GM23338 (cell line): ENCODE results near the gene LRCH3. TPM values are rescaled to one million over a fixed set of nuclear protein-coding genes. Genes with fewer than 3 reads are reported as not detected.

ENCODE experiments used
- ATAC-seq: fragments of 200-7000 bp; cut with Tn5 transposase; 3 replicates; pipeline ENCODE4 v1.9.1; 2020
- DNase-seq: peaks from one replicate; pipeline ENCODE4 v3.0.0-alpha.2; 2015; ENCODE audit warnings: low spot score
- H2AFZ ChIP-seq: fragments of 200-600 bp; sonication (generic); 2 replicates; pipeline ENCODE4 v1.8.0; 2016; ENCODE audit warnings: antibody characterized with exemption, mild to moderate bottlenecking, moderate library complexity
- H3F3A ChIP-seq: fragments of 200-600 bp; sonication (generic); replicated peaks from 2 replicates; pipeline ENCODE4 v1.8.0; 2017; ENCODE audit warnings: antibody characterized with exemption, mixed run types, low read depth
- H3K27ac ChIP-seq: fragments of 200-600 bp; sonication (generic); 2 replicates; pipeline ENCODE4 v1.6.1; 2016; ENCODE audit warnings: low read depth
- H3K27me3 ChIP-seq: fragments of 200-600 bp; sonication (generic); 2 replicates; pipeline ENCODE4 v1.8.0; 2016; ENCODE audit warnings: mild to moderate bottlenecking, mixed run types, moderate library complexity; ENCODE audit not compliant: insufficient read depth
- H3K36me3 ChIP-seq: fragments of 200-600 bp; sonication (generic); 2 replicates; pipeline ENCODE4 v1.8.0; 2016; ENCODE audit warnings: mild to moderate bottlenecking; ENCODE audit not compliant: insufficient read depth
- H3K4me1 ChIP-seq: fragments of 200-600 bp; sonication (generic); 2 replicates; pipeline ENCODE4 v1.8.0; 2016; ENCODE audit warnings: mild to moderate bottlenecking, moderate library complexity; ENCODE audit not compliant: insufficient read depth
- H3K4me2 ChIP-seq: fragments of 200-600 bp; sonication (generic); 2 replicates; pipeline ENCODE4 v1.7.1; 2017; ENCODE audit warnings: mixed run types
- H3K4me3 ChIP-seq: fragments of 200-600 bp; sonication (generic); 2 replicates; pipeline ENCODE4 v1.6.1; 2016; ENCODE audit warnings: mixed run types
- H3K79me2 ChIP-seq: fragments of 200-600 bp; sonication (generic); replicated peaks from 2 replicates; pipeline ENCODE4 v1.8.0; 2017; ENCODE audit warnings: mild to moderate bottlenecking; ENCODE audit not compliant: insufficient read depth
- H3K9me2 ChIP-seq: fragments of 200-600 bp; sonication (generic); 2 replicates; pipeline ENCODE4 v1.8.0; 2017; ENCODE audit not compliant: insufficient read depth
- H4K20me1 ChIP-seq: fragments of 200-600 bp; sonication (generic); replicated peaks from 2 replicates; pipeline ENCODE4 v1.8.0; 2017; ENCODE audit warnings: mild to moderate bottlenecking; ENCODE audit not compliant: insufficient read depth
- H3K27ac Mint-ChIP-seq: 2 replicates; pipeline ENCODE4 v1.8.0; 2020; ENCODE audit warnings: inconsistent platforms, mild to moderate bottlenecking, moderate library complexity, mixed read lengths
- H3K27me3 Mint-ChIP-seq: 3 replicates; pipeline ENCODE4 v1.8.0; 2022; ENCODE audit warnings: low read depth, mild to moderate bottlenecking, moderate library complexity, mixed read lengths, inconsistent platforms; ENCODE audit not compliant: insufficient read depth, poor library complexity
- H3K36me3 Mint-ChIP-seq: 3 replicates; pipeline ENCODE4 v1.8.0; 2021; ENCODE audit warnings: low read depth, mild to moderate bottlenecking, inconsistent platforms, moderate library complexity, mixed read lengths
- H3K4me1 Mint-ChIP-seq: 3 replicates; pipeline ENCODE4 v1.8.0; 2020; ENCODE audit warnings: mild to moderate bottlenecking, inconsistent platforms, mixed read lengths
- H3K4me3 Mint-ChIP-seq: 3 replicates; pipeline ENCODE4 v1.8.0; 2021; ENCODE audit warnings: moderate library complexity, mild to moderate bottlenecking, inconsistent platforms, mixed read lengths
- H3K9me3 Mint-ChIP-seq: 3 replicates; pipeline ENCODE4 v1.8.0; 2020; ENCODE audit warnings: moderate library complexity, mild to moderate bottlenecking, inconsistent platforms, mixed read lengths
- ETS1 ChIP-seq: IDR thresholded peaks from 2 replicates; pipeline ENCODE4 v1.6.1; 2016; ENCODE audit warnings: antibody characterized with exemption
- EZH2 ChIP-seq: fragments of 200-600 bp; sonication (generic); IDR thresholded peaks from one replicate; pipeline ENCODE4 v1.8.0; 2017; ENCODE audit warnings: antibody characterized with exemption, mild to moderate bottlenecking, low read depth; ENCODE audit not compliant: unreplicated experiment
- NANOG ChIP-seq: IDR thresholded peaks from 2 replicates; pipeline ENCODE4 v1.6.1; 2016; ENCODE audit warnings: antibody characterized with exemption, borderline replicate concordance
- ZNF114 ChIP-seq: fragments of 250-450 bp; sonication (Bioruptor Pico); IDR thresholded peaks from 2 replicates; pipeline ENCODE4 v1.5.0; 2020; ENCODE audit warnings: mild to moderate bottlenecking, moderate library complexity
- ZNF462 ChIP-seq: fragments of 250-450 bp; sonication (Bioruptor Pico); IDR thresholded peaks from 2 replicates; pipeline ENCODE4 v1.5.0; 2020; ENCODE audit warnings: mild to moderate bottlenecking, moderate library complexity
- polyA plus RNA-seq: library from polyadenylated mRNA; unstranded; fragments of >200 nt; fragmentation: Nextera tagmentation; extraction: Ambion mirVana; gene quantifications from 2 replicates; pipeline ENCODE4 v1.2.1, GENCODE V29; 2016
- total RNA-seq: library from RNA; depleted of rRNA; stranded (reverse); fragments of >200 nt; shearing (Covaris generic); gene quantifications from 2 replicates; pipeline ENCODE4 v1.2.3, GENCODE V29; 2014

LRCH3 gene
- total and polyA plus RNA-seq, 2 experiments from 2014 or later: 22.9 to 60.0 TPM

GRCh38 chr3:197814372-197814771 lies 23.3 kb downstream of the LRCH3 start:
- DNase-seq (no peak), ATAC-seq (no peak)
- Histone ChIP-seq H3K36me3 (no peaks in the 10 kb centered on the region), H3K79me2 (peaks cover 96% of the 10 kb centered on the region), H2AFZ (no peak overlapping the region), H3K27ac (peak overlapping the region; percentile 52), H3F3A (no peaks in the 10 kb centered on the region), H3K9me2 (no peaks in the 10 kb centered on the region), H3K27me3 (no peaks in the 10 kb centered on the region), H3K4me3 (no peak overlapping the region), H4K20me1 (peaks cover 20% of the 10 kb centered on the region), H3K4me1 (peaks cover 19% of the 10 kb centered on the region), H3K4me2 (no peak overlapping the region)
- H3K4me3 Mint-ChIP-seq: no peak overlapping the region
- peaks cover 15% of the 10 kb centered on the region for H3K4me1 Mint-ChIP-seq
- peaks cover 2% of the 10 kb centered on the region for H3K27me3 Mint-ChIP-seq
- H3K27ac Mint-ChIP-seq: peak overlapping the region; percentile 58; the same call in 1 of the 2 replicates
- peaks cover 5% of the 10 kb centered on the region; the same call in 2 of the 3 replicates for H3K36me3 Mint-ChIP-seq
- H3K9me3 Mint-ChIP-seq: no peaks in the 10 kb centered on the region; the same call in 2 of the 3 replicates
- TF ChIP-seq EZH2: no peak
- no peak for TF ChIP-seq ZNF462 (CRISPR knock-in tag)
- TF ChIP-seq ZNF114: no peak
- no peak for TF ChIP-seq NANOG
- TF ChIP-seq ETS1: no peak
